HG03521 (cell line): ENCODE data around the gene GPR176.

Experiments
- ATAC-seq: cut with Tn5 transposase; IDR thresholded peaks from one replicate; pipeline ENCODE4 v1.9.1; 2021; ENCODE audit warnings: mild to moderate bottlenecking, moderate library complexity; ENCODE audit not compliant: unreplicated experiment

Gene GPR176

GRCh38 chr15:39919748-39920509, at the start of gene GPR176:
TSS of gene GPR176 (minus strand) at chr15:39920266. CDS start at chr15:39920026, 240 bp downstream.
- ATAC-seq = peak; percentile 9

- no peak for ATAC-seq
Measured at GRCh38 chr15:39969002-39969394, 48.9 kb upstream of the GPR176 start.

- ATAC-seq = no peak
Measured at GRCh38 chr15:39968273-39969001, 48.4 kb upstream of the GPR176 start.

GRCh38 chr15:39966521-39966920, 46.5 kb upstream of the GPR176 start:
- ATAC-seq = no peak

GRCh38 chr15:39963786-39964185, 43.7 kb upstream of the GPR176 start:
- no peak for ATAC-seq

GRCh38 chr15:39961051-39961450, 41.0 kb upstream of the GPR176 start:
- ATAC-seq = no peak

GRCh38 chr15:39960411-39960810, 40.3 kb upstream of the GPR176 start:
- no peak for ATAC-seq

- ATAC-seq = no peak
Measured at GRCh38 chr15:39959411-39959810, 39.3 kb upstream of the GPR176 start.

GRCh38 chr15:39957481-39957880, 37.4 kb upstream of the GPR176 start:
- no peak for ATAC-seq

GRCh38 chr15:39953521-39953920, 33.5 kb upstream of the GPR176 start:
- ATAC-seq = no peak

- ATAC-seq = no peak
Measured at GRCh38 chr15:39951561-39951960, 31.5 kb upstream of the GPR176 start.

GRCh38 chr15:39948817-39949216, 28.8 kb upstream of the GPR176 start:
- ATAC-seq = no peak

GRCh38 chr15:39947401-39948197, 27.5 kb upstream of the GPR176 start:
- ATAC-seq = no peak

- no peak for ATAC-seq
Measured at GRCh38 chr15:39946862-39947261, 26.8 kb upstream of the GPR176 start.

- no peak for ATAC-seq
Measured at GRCh38 chr15:39944726-39945125, 24.7 kb upstream of the GPR176 start.

- ATAC-seq = no peak
Measured at GRCh38 chr15:39942753-39943150, 22.7 kb upstream of the GPR176 start.

GRCh38 chr15:39942101-39942752, 22.2 kb upstream of the GPR176 start:
- ATAC-seq = no peak

GRCh38 chr15:39939487-39940452, 19.7 kb upstream of the GPR176 start:
- ATAC-seq = no peak

GRCh38 chr15:39937696-39938095, 17.6 kb upstream of the GPR176 start:
- no peak for ATAC-seq

GRCh38 chr15:39936681-39937080, 16.6 kb upstream of the GPR176 start:
- ATAC-seq = no peak
